HG03108 (cell line): ENCODE measurements around the gene CEP170B.
"Not testable (repeated sequence)": the region's sequence is repeated elsewhere in the genome, so short reads cannot be mapped to it uniquely, and the experiment has no call there.

Source experiments
- ATAC-seq: cut with Tn5 transposase; IDR thresholded peaks from one replicate; pipeline ENCODE4 v1.9.1; 2021; ENCODE audit warnings: moderate library complexity; ENCODE audit not compliant: unreplicated experiment

CEP170B gene

GRCh38 chr14:104865081-104865630, at the start of gene CEP170B:
Gene CEP170B (plus strand): TSS chr14:104865268. CDS start chr14:104868451, 3,183 bp downstream.
- no peak for ATAC-seq

DNA sequence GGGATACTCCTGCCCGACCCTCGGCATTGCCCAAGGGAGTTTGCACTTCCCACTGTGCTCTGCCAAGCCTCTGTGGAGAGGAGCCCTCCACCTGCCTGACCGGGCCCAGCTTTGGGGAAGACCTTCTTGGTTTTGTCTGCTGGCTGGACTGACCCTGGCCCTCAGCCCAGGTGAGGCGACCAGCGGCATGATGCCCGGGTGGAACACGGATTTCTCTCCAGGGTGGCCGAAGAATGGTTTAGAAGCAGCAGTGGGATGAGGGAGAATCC, 48.5 kb upstream of the CEP170B start:
- ATAC-seq, result no peak

GRCh38 chr14:104817930-104818713, 46.9 kb upstream of the CEP170B start:
- no peak for ATAC-seq

DNA sequence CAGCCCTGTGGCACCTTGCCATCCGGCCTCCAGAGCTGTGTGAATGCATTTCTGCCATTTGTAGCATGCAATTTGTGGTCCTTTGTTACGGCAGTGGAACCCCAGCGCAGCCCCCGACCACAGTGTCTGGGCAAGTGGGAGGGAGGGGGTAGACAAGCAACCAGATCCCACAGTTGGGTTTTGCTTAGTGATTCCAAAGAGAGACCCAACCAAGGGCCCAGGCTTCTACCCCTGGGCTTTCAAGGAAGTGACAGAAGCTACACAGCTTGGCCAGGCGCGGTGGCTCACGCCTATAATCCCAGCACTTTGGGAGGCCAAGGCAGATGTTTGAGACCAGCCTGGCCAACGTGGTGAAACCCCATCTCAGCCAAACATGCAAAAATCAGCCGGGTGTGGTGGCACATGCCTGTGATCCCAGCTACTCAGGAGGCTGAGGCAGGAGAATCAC, 46.3 kb upstream of the CEP170B start:
- ATAC-seq, result no peak

GRCh38 chr14:104819361-104819781, 45.7 kb upstream of the CEP170B start:
- no peak for ATAC-seq

GRCh38 chr14:104820669-104821228, 44.3 kb upstream of the CEP170B start:
- no peak for ATAC-seq

DNA sequence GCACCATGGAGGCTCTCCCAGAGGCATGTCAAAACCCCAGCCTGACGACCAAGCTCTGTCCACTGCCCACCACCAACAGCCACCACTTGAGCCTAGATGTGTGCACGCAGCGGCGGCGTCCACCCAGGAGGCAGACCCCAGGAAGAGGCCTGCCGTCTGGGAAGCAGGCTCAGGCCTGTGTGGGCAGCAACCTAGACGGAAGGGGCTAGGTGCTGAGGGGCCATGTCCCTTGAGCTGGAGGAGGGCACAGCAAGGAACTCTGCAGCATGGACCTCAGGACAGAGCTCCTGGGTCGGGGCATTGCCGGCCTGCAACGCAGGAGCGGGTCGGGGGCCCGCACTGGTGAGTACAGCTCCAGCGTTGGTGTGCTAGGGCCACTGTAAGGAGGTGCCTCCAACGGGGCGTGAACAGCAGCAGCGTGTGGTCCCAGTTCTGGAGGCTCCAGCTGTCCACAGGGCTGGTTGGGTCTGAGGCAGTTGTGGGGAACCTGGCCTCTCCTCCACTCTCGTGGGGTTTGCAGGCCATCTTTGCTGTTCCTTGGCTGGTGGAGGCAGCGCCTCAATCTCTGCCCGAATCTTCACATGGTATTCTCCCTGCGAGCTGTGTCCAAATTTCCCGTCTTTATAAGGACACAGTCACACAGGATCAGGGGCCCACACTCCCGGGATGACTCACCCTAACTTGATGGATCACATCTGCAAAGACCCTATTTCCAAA, 43.7 kb upstream of the CEP170B start:
- no peak for ATAC-seq

DNA sequence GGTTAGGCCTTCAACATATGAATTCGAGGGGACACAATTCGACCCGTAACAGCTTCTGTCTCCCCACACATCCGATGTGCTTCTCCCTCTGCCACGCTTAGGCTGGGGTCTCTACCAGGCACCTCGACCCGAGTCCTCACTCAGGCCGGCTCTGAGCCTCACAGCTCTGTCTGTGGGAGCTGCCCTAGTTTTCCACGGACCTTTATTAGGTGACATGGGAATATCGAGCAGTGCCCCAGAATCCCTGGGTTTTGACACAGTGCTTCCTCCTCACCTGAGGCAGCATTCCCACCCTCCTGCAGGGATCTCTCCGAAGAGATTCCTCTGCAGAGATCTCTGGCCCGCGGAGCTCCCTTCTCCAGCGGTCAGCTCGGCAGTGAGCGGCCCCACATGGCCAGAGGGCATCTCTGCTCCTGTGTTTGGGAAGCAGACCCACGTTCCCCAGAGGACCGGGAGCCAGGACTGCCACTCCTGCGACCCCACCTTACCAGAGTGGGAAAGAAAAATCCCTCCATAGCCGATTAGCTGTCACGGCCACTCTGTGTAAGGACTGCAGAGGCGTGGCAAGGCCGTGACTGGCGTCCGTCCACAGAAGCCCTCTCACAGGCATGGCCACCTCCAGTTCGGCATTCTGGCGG, 43.0 kb upstream of the CEP170B start:
- no peak for ATAC-seq

DNA sequence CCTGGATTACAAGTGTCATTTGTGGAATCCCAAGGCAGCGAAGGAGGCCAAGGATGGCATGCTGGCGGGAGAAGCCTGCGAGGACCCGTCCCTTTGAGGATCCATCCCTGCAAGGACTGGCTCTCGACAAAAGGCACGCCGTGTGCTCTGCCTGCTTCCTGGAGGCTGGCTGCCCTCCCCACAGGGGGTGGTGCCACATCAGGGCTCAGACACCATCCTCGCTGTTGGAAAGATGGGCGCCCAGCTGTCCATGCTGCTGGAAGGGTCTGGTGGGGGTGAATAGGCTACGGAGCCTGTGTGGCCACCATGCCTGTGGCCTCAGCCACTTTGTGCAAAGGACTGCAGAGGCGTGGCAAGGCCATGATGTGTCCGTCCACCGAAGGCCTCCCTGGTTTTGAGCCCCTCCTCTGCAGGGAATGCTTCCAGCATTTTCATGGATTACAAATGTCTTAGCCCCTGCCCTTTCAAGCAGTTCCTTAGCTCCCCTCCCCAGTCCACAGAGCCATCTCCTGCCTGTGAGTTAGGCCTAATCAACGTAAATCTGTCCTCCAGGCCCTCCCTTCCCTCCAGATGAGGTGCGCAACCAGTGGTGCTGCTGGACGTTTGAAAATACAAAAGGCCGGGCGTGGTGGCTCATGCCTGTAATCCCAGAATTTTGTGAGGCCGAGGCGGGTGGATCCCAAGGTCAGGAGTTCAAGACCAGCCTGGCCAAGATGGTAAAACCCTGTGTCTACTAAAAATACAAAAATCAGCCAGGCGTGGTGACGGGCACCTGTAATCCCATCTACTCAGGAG, 42.0 kb upstream of the CEP170B start:
- no peak for ATAC-seq

DNA sequence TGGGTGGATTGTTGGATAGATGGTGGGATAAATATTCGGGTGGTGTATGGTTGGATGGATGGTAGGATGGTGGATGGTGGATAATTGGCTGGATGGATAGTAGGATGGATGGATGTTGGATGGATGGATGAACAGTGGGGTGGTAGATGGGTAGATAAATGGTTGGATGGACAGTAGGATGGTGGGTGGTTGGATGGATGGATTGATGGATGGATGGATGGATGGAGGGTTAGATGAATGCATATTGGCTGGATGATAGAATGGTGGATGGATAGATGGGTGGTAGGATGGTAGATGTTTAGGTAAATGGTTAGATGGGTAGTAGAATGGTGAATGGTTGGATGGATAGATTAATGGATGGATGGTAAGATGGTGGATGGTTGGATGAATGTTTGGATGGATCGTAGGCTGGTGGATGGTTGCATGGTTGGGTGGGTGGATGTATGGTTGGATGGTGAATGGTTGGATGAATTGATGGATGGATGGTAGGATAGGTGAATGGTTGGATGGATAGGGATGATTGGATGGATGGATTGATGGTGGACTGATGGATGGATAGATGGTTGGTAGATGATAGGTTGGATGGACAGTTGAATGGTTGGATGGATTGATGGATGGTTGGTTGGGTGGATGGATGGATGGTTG, 40.6 kb upstream of the CEP170B start:
- ATAC-seq, result no peak

DNA sequence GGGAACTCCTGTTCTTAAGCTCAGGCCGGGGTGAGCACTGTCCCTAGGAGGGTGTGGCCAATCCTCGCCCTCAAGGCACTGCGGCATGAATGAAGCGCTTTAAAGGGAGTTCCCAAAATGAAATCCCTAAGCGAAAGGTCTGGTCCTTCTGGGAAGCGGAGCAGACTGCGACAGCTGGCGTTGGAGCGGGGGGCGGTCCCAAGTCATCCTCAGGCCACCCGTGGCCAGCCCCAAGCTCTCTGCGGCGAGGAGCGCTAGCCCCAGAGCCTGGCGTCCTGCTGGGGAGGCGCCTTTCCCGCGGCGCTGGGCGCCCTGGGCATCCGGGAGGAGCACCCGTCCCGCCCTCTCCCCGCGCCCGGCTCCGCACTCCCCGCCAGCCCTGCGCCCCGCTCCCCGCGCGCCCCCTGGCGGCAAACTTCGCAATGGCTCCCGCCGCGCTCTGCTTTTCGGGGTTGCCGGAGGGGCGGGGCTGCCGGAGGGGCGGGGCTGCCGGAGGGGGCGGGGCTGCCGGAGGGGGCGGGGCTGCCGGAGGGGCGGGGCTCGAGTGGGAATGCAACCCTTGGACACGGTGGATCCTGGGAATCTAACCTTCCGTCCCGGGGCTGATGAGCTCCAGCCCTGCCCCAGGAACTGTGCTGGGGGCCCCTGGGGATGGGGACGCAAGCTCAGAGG, 38.7 kb upstream of the CEP170B start:
- ATAC-seq, result no peak

DNA sequence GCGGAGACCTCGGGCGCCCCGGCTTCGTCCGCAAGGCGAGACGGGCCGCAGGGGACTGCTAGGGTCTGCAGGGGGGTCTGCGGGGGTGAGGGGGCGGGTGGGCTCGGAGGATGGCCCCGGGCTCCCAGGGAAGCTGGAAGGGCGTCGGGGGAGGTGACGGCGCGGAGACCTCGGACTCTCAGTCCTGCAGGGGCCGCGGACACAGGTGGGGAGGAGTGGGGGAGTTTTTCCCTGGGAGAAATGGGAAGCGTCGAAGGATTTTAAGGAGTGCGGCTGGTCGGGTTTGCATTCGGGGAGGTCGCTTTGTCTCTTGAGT, 38.2 kb upstream of the CEP170B start:
- ATAC-seq, result no peak

GRCh38 chr14:104827177-104828055, 37.7 kb upstream of the CEP170B start:
- ATAC-seq, result no peak

DNA sequence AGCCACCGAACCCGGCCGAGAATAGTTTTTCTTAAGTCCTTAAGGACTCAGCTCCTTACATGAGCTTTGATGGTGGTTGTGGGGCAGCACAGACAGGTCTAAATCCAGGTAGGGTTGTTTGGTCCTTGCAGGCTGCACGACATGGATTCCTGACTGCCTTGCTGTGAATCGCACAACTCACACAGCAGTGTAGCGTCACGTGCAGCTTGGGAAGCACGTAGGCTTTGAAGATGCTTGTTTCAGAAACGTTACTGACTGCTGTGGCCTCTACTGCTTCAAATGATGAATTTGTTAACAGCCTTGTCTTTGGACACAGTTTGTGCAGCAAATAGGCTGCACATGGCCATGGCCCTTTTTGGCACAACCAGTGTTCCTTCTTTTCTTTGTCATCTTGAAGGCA, 34.3 kb upstream of the CEP170B start:
- ATAC-seq, result no peak

DNA sequence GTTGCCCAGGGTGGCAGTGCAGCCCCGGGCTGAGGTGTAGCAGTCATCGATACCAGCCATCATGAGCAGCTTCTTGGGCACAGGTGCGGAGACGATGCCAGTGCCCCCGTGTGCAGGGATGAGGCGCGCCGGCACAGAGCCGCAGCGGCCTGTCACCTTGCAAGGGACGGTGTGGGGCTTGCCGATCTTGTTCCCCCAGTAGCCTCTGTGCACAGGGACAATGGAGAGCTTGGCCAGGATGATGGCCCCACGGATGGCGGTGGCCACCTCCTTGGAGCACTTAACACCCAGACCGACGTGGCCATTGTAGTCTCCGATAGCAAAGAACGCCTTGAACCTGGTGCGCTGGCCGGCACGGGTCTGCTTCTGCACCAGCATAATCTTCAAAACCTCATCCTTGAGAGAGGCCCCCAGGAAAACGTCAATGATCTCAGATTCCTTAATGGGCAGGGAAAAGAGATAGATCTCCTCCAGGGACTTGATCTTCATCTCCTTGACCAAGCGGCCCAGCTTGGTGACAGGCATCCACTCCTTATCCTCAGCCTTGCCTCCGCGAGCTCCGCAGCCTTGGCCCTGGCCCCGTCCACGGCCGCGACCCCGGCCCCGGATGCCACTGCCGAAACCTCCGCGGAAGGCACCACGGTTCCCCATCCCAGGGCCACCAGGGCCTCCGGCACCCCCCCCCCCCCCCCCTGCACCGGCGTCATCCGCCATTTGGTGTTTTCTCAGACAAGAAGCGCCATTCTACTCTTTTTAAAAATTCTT, 28.7 kb upstream of the CEP170B start:
- not testable (repeated sequence) for ATAC-seq

DNA sequence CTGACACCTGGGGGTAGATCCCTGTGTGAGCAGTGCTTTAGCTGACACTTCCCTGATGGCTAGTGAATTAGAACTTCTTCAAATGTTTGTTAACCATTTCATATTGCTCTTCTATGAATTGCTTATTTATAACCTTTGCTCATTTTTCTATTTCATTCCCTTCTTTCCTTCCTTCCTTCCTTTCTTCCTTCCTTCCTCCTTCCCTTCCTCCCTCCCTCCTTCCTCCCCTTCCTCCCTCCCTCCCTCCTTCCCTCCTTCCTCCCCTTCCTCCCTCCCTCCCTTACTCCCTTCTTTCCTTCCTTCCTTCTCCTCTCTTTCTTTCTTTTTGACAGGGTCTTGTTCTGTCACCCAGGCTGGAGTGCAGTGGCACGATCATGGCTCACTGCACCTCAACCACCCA, 23.3 kb upstream of the CEP170B start:
- ATAC-seq, result no peak

DNA sequence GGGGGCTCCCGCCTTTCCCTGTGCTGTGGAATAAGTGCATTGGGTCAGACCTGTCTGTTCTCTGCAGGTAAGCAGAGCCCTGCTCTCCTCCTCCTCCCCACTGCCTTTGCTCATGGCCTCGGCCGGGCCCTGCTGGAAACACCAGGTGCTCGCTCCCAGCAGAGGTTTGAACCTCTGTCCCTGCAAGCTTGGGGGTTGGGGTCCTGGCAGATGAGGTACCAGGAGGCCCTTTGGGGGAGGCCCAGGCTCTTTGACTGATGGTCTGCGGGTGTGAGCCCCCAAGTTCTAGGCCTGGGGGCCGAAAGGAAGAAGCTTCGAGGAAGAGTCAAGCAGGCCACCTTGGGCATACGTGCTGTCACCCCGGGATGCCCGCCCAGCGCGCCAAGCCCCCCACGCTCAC, 22.1 kb upstream of the CEP170B start:
- ATAC-seq, result no peak
